HCT116 (cell line): Measurements from ENCODE around the gene KCNB1. TPM values are rescaled to one million over a fixed set of nuclear protein-coding genes. Genes with fewer than 3 reads are reported as not detected.

Experiments used
- ATAC-seq: fragments of 200-7000 bp; cut with Tn5 transposase; 2 replicates; pipeline ENCODE4 v1.9.1; 2020; ENCODE audit warnings: mild to moderate bottlenecking, moderate library complexity
- BruUV-seq: library from RNA; stranded (reverse); fragments of 400-500 nt; replicated peaks from 2 replicates; lab custom pipeline; 2021; lab: Mats Ljungman, UMichigan
- CTCF ChIA-PET: fragments of 300-600 bp; sonication (Branson Sonifier 250); formaldehyde crosslinking; loops from one replicate; lab custom pipeline; 2021; ENCODE audit warnings: antibody characterized with exemption; lab: Charles Lee
- POLR2A ChIA-PET: fragments of 300-600, 350-600 bp; sonication (Branson Sonifier 250); formaldehyde crosslinking; loops from one replicate; lab custom pipeline; 2021; ENCODE audit warnings: antibody characterized with exemption; lab: Charles Lee
- RAD21 ChIA-PET, 2 experiments: fragments of 300-600 bp; sonication (Branson Sonifier 250); formaldehyde crosslinking; loops; one replicate each; lab custom pipeline; 2023; ENCODE audit warnings: low total read pairs in 2 of 2; ENCODE audit not compliant: uncharacterized antibody in 2 of 2, unreplicated experiment in 2 of 2, low non-redundant PET in 1 of 2; lab: Charles Lee
- DNase-seq: peaks from one replicate; pipeline ENCODE4 v3.0.0-alpha.2; 2010; ENCODE audit warnings: low read depth, low spot score
- H2AFZ ChIP-seq: fragments of 200-600 bp; shearing (Covaris generic), sonication (generic); 2 replicates; pipeline ENCODE4 v1.6.1; 2017; ENCODE audit warnings: low read depth, mixed run types, mixed read lengths, antibody characterized with exemption, low read length; ENCODE audit not compliant: poor library complexity, severe bottlenecking
- H3K27ac ChIP-seq: 2 replicates; pipeline ENCODE4 v1.5.1; 2012; ENCODE audit warnings: low read depth, low read length
- H3K27me3 ChIP-seq: fragments of 200-600 bp; sonication (generic); 2 replicates; pipeline ENCODE4 v1.6.1; 2016; ENCODE audit warnings: mixed run types, low read length, mixed read lengths; ENCODE audit not compliant: insufficient read depth
- H3K36me3 ChIP-seq, 2 experiments: fragments of 200-500 bp in 1 of 2; fragments of 200-600 bp in 1 of 2; sonication (Bioruptor generic) in 1 of 2; sonication (generic) in 1 of 2; 2 replicates each; pipeline versions ENCODE4 v1.5.1 to v1.6.1; 2014 to 2016; ENCODE audit warnings: low read length in 2 of 2, inconsistent platforms in 1 of 2, mixed read lengths in 1 of 2, mixed run types in 1 of 2; ENCODE audit not compliant: insufficient read depth in 2 of 2, control insufficient read depth in 1 of 2
- H3K4me1 ChIP-seq, 2 experiments: fragments of 200-600 bp in 1 of 2; sonication (generic) in 1 of 2; 2 replicates each; pipeline versions ENCODE4 v1.5.1 to v1.6.1; 2012 to 2017; ENCODE audit warnings: low read length in 2 of 2, inconsistent platforms in 1 of 2, mild to moderate bottlenecking in 1 of 2, mixed read lengths in 1 of 2, mixed run types in 1 of 2, moderate library complexity in 1 of 2; ENCODE audit not compliant: insufficient read depth in 2 of 2, control insufficient read depth in 1 of 2
- H3K4me2 ChIP-seq: fragments of 200-600 bp; sonication (generic); 2 replicates; pipeline ENCODE4 v1.6.1; 2017; ENCODE audit warnings: mixed run types, low read length, mixed read lengths
- H3K4me3 ChIP-seq, 2 experiments: fragments of 200-600 bp in 1 of 2; sonication (generic) in 1 of 2; replicated peaks in 1 of 2; 2 replicates each; pipeline ENCODE4 v1.5.1; 2011 to 2016; ENCODE audit warnings: low read length in 2 of 2, control low read depth in 1 of 2, low read depth in 1 of 2, mild to moderate bottlenecking in 1 of 2, mixed read lengths in 1 of 2, mixed run types in 1 of 2
- H3K79me2 ChIP-seq: fragments of 200-600 bp; sonication (generic); 2 replicates; pipeline ENCODE4 v1.6.1; 2017; ENCODE audit warnings: mild to moderate bottlenecking, mixed run types, low read length, moderate library complexity, mixed read lengths; ENCODE audit not compliant: insufficient read depth
- H3K9ac ChIP-seq: fragments of 200-600 bp; sonication (generic); 2 replicates; pipeline ENCODE4 v1.6.1; 2016; ENCODE audit warnings: low read length, mixed read lengths
- H3K9me2 ChIP-seq: fragments of 200-600 bp; sonication (generic), shearing (Covaris generic); 2 replicates; pipeline ENCODE4 v1.6.1; 2017; ENCODE audit warnings: mixed run types, mild to moderate bottlenecking, moderate library complexity; ENCODE audit not compliant: insufficient read depth
- H3K9me3 ChIP-seq, 2 experiments: fragments of 200-500 bp in 1 of 2; fragments of 200-600 bp in 1 of 2; sonication (Bioruptor generic) in 1 of 2; sonication (generic) in 1 of 2; 2 replicates each; pipeline ENCODE4 v1.6.1; 2014 to 2017; ENCODE audit warnings: low read length in 2 of 2, mixed read lengths in 2 of 2, inconsistent platforms in 1 of 2, low read depth in 1 of 2, mild to moderate bottlenecking in 1 of 2, mixed run types in 1 of 2, moderate library complexity in 1 of 2; ENCODE audit not compliant: control insufficient read depth in 1 of 2, insufficient read depth in 1 of 2
- H4K20me1 ChIP-seq: fragments of 200-600 bp; sonication (generic), shearing (Covaris generic); 2 replicates; pipeline ENCODE4 v1.6.1; 2017; ENCODE audit warnings: mixed run types, mild to moderate bottlenecking, moderate library complexity; ENCODE audit not compliant: insufficient read depth
- POLR2AphosphoS5 ChIP-seq: IDR thresholded peaks from 2 replicates; pipeline ENCODE4 v1.6.1; 2011; ENCODE audit warnings: mild to moderate bottlenecking, low read depth, low read length, moderate library complexity
- SIN3A ChIP-seq: IDR thresholded peaks from 2 replicates; pipeline ENCODE4 v1.6.1; 2012; ENCODE audit warnings: low read depth
- intact Hi-C: fragments of 100-400 bp; cut with micrococcal nuclease; formaldehyde crosslinking; loops from 2 replicates; pipeline ENCODE4 v1.10.0; 2022
- total RNA-seq: library from RNA; stranded (reverse); gene quantifications from one replicate; pipeline ENCODE4 v1.2.1, GENCODE V29; 2021; ENCODE audit not compliant: unreplicated experiment
- TF ChIP-seq, protein P1 (sequence below): IDR thresholded peaks from 2 replicates; pipeline ENCODE4 v1.6.1; 2012
- TF ChIP-seq, protein P2 (sequence below), 3 experiments: fragments of 200-600 bp in 1 of 3; sonication (generic) in 1 of 3; IDR thresholded peaks in 2 of 3; conservative IDR thresholded peaks in 1 of 3; 2 replicates each; pipeline ENCODE4 v1.5.1; 2012 to 2017; ENCODE audit warnings: low read depth in 2 of 3, low read length in 2 of 3, antibody characterized with exemption in 1 of 3, borderline replicate concordance in 1 of 3, control low read depth in 1 of 3, mild to moderate bottlenecking in 1 of 3, mixed read lengths in 1 of 3, mixed run types in 1 of 3, moderate library complexity in 1 of 3; ENCODE audit not compliant: insufficient read depth in 1 of 3
- TF ChIP-seq, protein P3 (sequence below): IDR thresholded peaks from 2 replicates; pipeline ENCODE4 v1.6.1; 2012

Gene KCNB1
- total RNA-seq, 1 experiment from 2014 or later: 0.79 TPM

DNA sequence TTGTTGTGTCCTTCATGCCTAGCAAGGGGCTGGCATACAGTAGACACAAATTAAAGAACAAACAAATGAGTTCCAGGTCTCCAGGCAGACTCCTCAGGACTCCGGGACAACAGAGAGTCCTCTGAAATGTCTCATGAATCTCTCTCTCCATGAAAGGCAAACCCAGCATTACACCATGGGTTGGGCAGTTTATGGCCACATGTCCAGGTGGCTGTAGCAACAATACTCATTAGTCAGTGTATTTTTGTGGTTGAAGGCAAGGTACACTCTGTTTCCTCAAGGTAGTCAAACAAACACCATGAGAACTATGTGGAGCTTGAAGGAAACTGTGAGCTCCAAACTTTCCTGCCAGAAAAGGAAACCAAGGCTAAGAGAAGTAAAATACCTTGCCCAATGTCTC is 62.2 kb downstream of the KCNB1 start:
- H3K27me3 ChIP-seq: peaks cover 8% of the 10 kb centered on the region; the same call in 1 of the 2 replicates
- intact Hi-C loops: no loop called here
- ChIA-PET CTCF (no interaction called here), RAD21 (no interaction called here), POLR2A (no interaction called here)
- ATAC-seq (no peak), DNase-seq (no peak)
- H3K4me3 ChIP-seq: no peak overlapping the region
- H3K36me3 ChIP-seq: no peaks in the 10 kb centered on the region
- no TSS peak for BruUV-seq
- no peaks in the 10 kb centered on the region for H3K9me2 ChIP-seq
- no peak overlapping the region for H3K27ac ChIP-seq
- H3K79me2 ChIP-seq: no peaks in the 10 kb centered on the region
- H3K4me1 ChIP-seq: no peaks in the 10 kb centered on the region
- no peak overlapping the region for H3K4me2 ChIP-seq
- TF ChIP-seq POLR2AphosphoS5 (no peak), SIN3A (no peak)
- TF ChIP-seq, protein P1, sequence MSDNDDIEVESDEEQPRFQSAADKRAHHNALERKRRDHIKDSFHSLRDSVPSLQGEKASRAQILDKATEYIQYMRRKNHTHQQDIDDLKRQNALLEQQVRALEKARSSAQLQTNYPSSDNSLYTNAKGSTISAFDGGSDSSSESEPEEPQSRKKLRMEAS: no peak
- no peaks in the 10 kb centered on the region for H4K20me1 ChIP-seq
- H2AFZ ChIP-seq: no peak overlapping the region
- no peaks in the 10 kb centered on the region for H3K9me3 ChIP-seq
- H3K9ac ChIP-seq: no peak overlapping the region

DNA sequence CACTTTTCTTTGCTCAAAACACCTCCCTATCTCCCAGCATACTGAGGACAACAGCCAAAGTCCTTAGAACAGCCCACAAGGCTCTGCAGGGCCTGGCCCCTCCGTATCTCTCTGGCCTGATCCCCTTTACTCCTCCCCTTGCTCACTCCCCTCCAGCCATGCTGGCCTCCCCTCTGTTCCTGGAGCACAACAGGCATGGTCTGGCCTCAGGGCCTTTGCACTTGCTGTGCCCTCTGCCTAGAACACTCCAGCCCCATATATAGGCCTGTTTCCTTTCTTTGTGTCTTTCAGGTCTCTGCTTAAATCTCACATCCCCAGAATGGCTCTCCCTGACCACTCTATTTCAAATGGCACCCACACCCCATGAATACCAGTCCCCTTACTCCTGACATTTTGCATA is 62.7 kb downstream of the KCNB1 start:
- RAD21 ChIA-PET: no interaction called here
- intact Hi-C loops: no loop called here
- Histone ChIP-seq H3K27ac (no peak overlapping the region), H3K36me3 (no peaks in the 10 kb centered on the region), H3K4me3 (no peak overlapping the region), H3K4me1 (no peaks in the 10 kb centered on the region), H3K79me2 (no peaks in the 10 kb centered on the region), H3K9me3 (no peaks in the 10 kb centered on the region), H3K9ac (no peak overlapping the region), H3K27me3 (peaks cover 13% of the 10 kb centered on the region), H2AFZ (no peak overlapping the region), H3K4me2 (no peak overlapping the region), H4K20me1 (no peaks in the 10 kb centered on the region), H3K9me2 (no peaks in the 10 kb centered on the region)
- BruUV-seq: no TSS peak
- ATAC-seq (no peak), DNase-seq (no peak)
- CTCF ChIA-PET: no interaction called here
- POLR2A ChIA-PET: no interaction called here
- TF ChIP-seq, protein P2, sequence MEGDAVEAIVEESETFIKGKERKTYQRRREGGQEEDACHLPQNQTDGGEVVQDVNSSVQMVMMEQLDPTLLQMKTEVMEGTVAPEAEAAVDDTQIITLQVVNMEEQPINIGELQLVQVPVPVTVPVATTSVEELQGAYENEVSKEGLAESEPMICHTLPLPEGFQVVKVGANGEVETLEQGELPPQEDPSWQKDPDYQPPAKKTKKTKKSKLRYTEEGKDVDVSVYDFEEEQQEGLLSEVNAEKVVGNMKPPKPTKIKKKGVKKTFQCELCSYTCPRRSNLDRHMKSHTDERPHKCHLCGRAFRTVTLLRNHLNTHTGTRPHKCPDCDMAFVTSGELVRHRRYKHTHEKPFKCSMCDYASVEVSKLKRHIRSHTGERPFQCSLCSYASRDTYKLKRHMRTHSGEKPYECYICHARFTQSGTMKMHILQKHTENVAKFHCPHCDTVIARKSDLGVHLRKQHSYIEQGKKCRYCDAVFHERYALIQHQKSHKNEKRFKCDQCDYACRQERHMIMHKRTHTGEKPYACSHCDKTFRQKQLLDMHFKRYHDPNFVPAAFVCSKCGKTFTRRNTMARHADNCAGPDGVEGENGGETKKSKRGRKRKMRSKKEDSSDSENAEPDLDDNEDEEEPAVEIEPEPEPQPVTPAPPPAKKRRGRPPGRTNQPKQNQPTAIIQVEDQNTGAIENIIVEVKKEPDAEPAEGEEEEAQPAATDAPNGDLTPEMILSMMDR (IDR thresholded peaks at IDR 0.05 in 2 of 3, conservative IDR thresholded peaks at IDR 0.05 in 1 of 3; ENCODE audit: borderline replicate concordance in 1 of 3, insufficient read depth in 1 of 3, low read depth in 2 of 3, low read length in 2 of 3): no peak
- TF ChIP-seq, protein P3, sequence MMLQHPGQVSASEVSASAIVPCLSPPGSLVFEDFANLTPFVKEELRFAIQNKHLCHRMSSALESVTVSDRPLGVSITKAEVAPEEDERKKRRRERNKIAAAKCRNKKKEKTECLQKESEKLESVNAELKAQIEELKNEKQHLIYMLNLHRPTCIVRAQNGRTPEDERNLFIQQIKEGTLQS: no peak
